HepG2 (cell line): ENCODE measurements around the gene EXOC6B. TPM values are rescaled to one million over a fixed set of nuclear protein-coding genes. Genes with fewer than 3 reads are reported as not detected.

Experiments used
- ATAC-seq: fragments of 200-7000 bp; cut with Tn5 transposase; 3 replicates; pipeline ENCODE4 v1.9.1; 2020; ENCODE audit warnings: mild to moderate bottlenecking, moderate library complexity
- BruUV-seq: library from RNA; stranded (reverse); fragments of 400-500 nt; replicated peaks from 2 replicates; lab custom pipeline; 2021; lab: Mats Ljungman, UMichigan
- CTCF ChIA-PET: fragments of 300-600 bp; formaldehyde crosslinking; extraction: SDS; loops from one replicate; lab custom pipeline; 2021; ENCODE audit warnings: low total read pairs, inconsistent platforms, low intra/inter-chr PET ratio; lab: Yijun Ruan, JAX
- POLR2A ChIA-PET: fragments of 350-600 bp; sonication (Branson Sonifier 250); formaldehyde crosslinking; loops from one replicate; lab custom pipeline; 2020; ENCODE audit warnings: antibody characterized with exemption, inconsistent platforms; lab: Yijun Ruan, JAX
- DNase-seq: peaks from one replicate; pipeline ENCODE4 v3.0.0-alpha.2; 2015; ENCODE audit warnings: low spot score
- FAIRE-seq: peaks from 3 replicates; lab custom pipeline; 2011; peaks lifted over from hg19 to GRCh38; lab: Jason Lieb, UNC
- H2AFZ ChIP-seq: one replicate; pipeline ENCODE4 v1.6.1; 2011; ENCODE audit warnings: low read length, inconsistent platforms
- H3K27ac ChIP-seq: fragments of 300-600 bp; 3 replicates; pipeline ENCODE4 v1.8.0; 2011; ENCODE audit warnings: mixed run types, mild to moderate bottlenecking, mixed read lengths, low read length, inconsistent platforms; ENCODE audit not compliant: insufficient read depth; ENCODE audit errors: extremely low read length
- H3K27me3 ChIP-seq, 2 experiments: fragments of 200-600 bp in 1 of 2; 2 replicates in 1 of 2; 3 replicates in 1 of 2; pipeline versions ENCODE4 v1.6.0 to v1.8.0; 2011; ENCODE audit warnings: low read length in 2 of 2, mild to moderate bottlenecking in 2 of 2, moderate library complexity in 2 of 2, inconsistent platforms in 1 of 2; ENCODE audit not compliant: insufficient read depth in 2 of 2, control insufficient read depth in 1 of 2
- H3K36me3 ChIP-seq, 2 experiments: fragments of 200-600 bp in 1 of 2; replicated peaks in 1 of 2; 2 replicates in 1 of 2; 3 replicates in 1 of 2; pipeline versions ENCODE4 v1.5.1 to v1.8.0; 2011; ENCODE audit warnings: low read length in 2 of 2, inconsistent platforms in 1 of 2; ENCODE audit not compliant: insufficient read depth in 2 of 2, control insufficient read depth in 1 of 2
- H3K4me1 ChIP-seq: 2 replicates; pipeline ENCODE4 v1.5.1; 2012; ENCODE audit warnings: low read length, inconsistent platforms; ENCODE audit not compliant: insufficient read depth
- H3K4me2 ChIP-seq: 2 replicates; pipeline ENCODE4 v1.6.0; 2011; ENCODE audit warnings: low read depth, low read length, inconsistent platforms
- H3K4me3 ChIP-seq, 3 experiments: fragments of 200-600 bp in 1 of 3; sonication (generic), shearing (Covaris generic) in 1 of 3; replicated peaks in 1 of 3; 2 replicates each; pipeline ENCODE4 v1.5.1; 2011 to 2016; ENCODE audit warnings: low read length in 3 of 3, inconsistent platforms in 2 of 3, low read depth in 2 of 3, mild to moderate bottlenecking in 2 of 3, control low read depth in 1 of 3, mixed read lengths in 1 of 3; ENCODE audit not compliant: insufficient read depth in 1 of 3
- H3K79me2 ChIP-seq: one replicate; pipeline ENCODE4 v1.6.1; 2011; ENCODE audit warnings: low read length, inconsistent platforms; ENCODE audit not compliant: insufficient read depth
- H3K9ac ChIP-seq: 2 replicates; pipeline ENCODE4 v1.6.0; 2011; ENCODE audit warnings: mild to moderate bottlenecking, low read depth, low read length, inconsistent platforms; ENCODE audit not compliant: insufficient read depth
- H3K9me3 ChIP-seq: 2 replicates; pipeline ENCODE4 v1.5.1; 2012; ENCODE audit warnings: mild to moderate bottlenecking, low read length
- H4K20me1 ChIP-seq: 2 replicates; pipeline ENCODE4 v1.6.0; 2011; ENCODE audit warnings: inconsistent platforms, mild to moderate bottlenecking, low read length, moderate library complexity; ENCODE audit not compliant: insufficient read depth
- JUND ChIP-seq: sonication (generic); formaldehyde crosslinking; IDR thresholded peaks from 2 replicates; pipeline ENCODE4 v1.8.0; 2022; ENCODE audit warnings: mild to moderate bottlenecking, missing genetic modification reagents
- SP5 ChIP-seq: IDR thresholded peaks from 2 replicates; pipeline ENCODE4 v1.6.1; 2016; ENCODE audit warnings: low read depth, borderline replicate concordance
- ZNF646 ChIP-seq: sonication (generic); formaldehyde crosslinking; IDR thresholded peaks from 2 replicates; pipeline ENCODE4 v1.9.0; 2021; ENCODE audit warnings: mild to moderate bottlenecking, missing genetic modification reagents
- in situ Hi-C: cut with HindIII; loops from 2 replicates; pipeline ENCODE4 v1.10.0; 2017; ENCODE audit warnings: low pct_unique_long_range_greater_than_20kb; ENCODE audit not compliant: extremely low pct_ligation_motif_present
- intact Hi-C: fragments of 100-400 bp; cut with micrococcal nuclease; formaldehyde crosslinking; loops from one replicate; pipeline ENCODE4 v1.10.0; 2022; ENCODE audit not compliant: unreplicated experiment
- polyA plus RNA-seq, 8 experiments: library from polyadenylated mRNA; depleted of rRNA in 3 of 8; stranded (reverse) in 7 of 8; unstranded in 1 of 8; fragments of >200 nt; fragmentation: Illumina TruSeq in 4 of 8; extraction: Trizol in 4 of 8; gene quantifications; 2 replicates each; pipeline versions ENCODE4 v1.2.1 to v1.2.3, GENCODE V29; 2011 to 2016; ENCODE audit warnings: low read depth in 4 of 8, missing spikeins in 1 of 8, mixed read lengths in 1 of 8; ENCODE audit not compliant: insufficient read depth in 1 of 8
- total RNA-seq, 5 experiments: library from RNA; depleted of rRNA; stranded (reverse); fragments of >200 nt; fragmentation: Illumina TruSeq; extraction: Trizol; gene quantifications; 2 replicates each; pipeline ENCODE4 v1.2.3, GENCODE V29; 2016; ENCODE audit warnings: low read depth in 1 of 5

EXOC6B gene
- total and polyA plus RNA-seq, 2 of the 13 experiments (the other 11 are each of a cell fraction or from before 2014, with no cell fraction given) = 9.1 to 15.9 TPM

GRCh38 chr2:72238311-72238710, 587.5 kb downstream of the EXOC6B start:
- BruUV-seq = no TSS peak
- H2AFZ ChIP-seq = no peak overlapping the region
- CTCF ChIA-PET = no interaction called here
- no peak overlapping the region for H3K4me3 ChIP-seq
- no peaks in the 10 kb centered on the region for H3K79me2 ChIP-seq
- ATAC-seq = no peak
- H3K27ac ChIP-seq = no peak overlapping the region
- no peak overlapping the region for H3K4me2 ChIP-seq
- DNase-seq = no peak
- H4K20me1 ChIP-seq = no peaks in the 10 kb centered on the region
- no peak for FAIRE-seq
- no peaks in the 10 kb centered on the region for H3K36me3 ChIP-seq
- no peaks in the 10 kb centered on the region for H3K27me3 ChIP-seq
- no peaks in the 10 kb centered on the region for H3K4me1 ChIP-seq
- TF ChIP-seq SP5 (CRISPR knock-in tag) = no peak
- TF ChIP-seq ZNF646 (CRISPR knock-in tag) = no peak
- TF ChIP-seq JUND = no peak
- POLR2A ChIA-PET = no interaction called here
- intact Hi-C loops = no loop called here
- H3K9ac ChIP-seq = no peak overlapping the region
- in situ Hi-C loops = no loop called here
- no peaks in the 10 kb centered on the region for H3K9me3 ChIP-seq
